SK-N-SH treated with all-trans-retinoic acid at 6 μM for 48 hours (cell line): ENCODE data around the gene LIMD2.

Experiments
- ATAC-seq: fragments of 200-7000 bp; cut with Tn5 transposase; 3 replicates; pipeline ENCODE4 v1.9.1; 2020; ENCODE audit warnings: mild to moderate bottlenecking, moderate library complexity
- ARNTL ChIP-seq: fragments of 450-650 bp; formaldehyde crosslinking; IDR thresholded peaks from 2 replicates; pipeline ENCODE4 v1.5.0; 2020; ENCODE audit warnings: low read depth, mild to moderate bottlenecking, moderate library complexity, borderline replicate concordance
- BACH2 ChIP-seq: fragments of 250-450 bp; sonication (Bioruptor Pico); IDR thresholded peaks from 2 replicates; pipeline ENCODE4 v1.9.0; 2021; ENCODE audit warnings: mild to moderate bottlenecking, borderline replicate concordance
- ESRRG ChIP-seq: fragments of 250-450 bp; sonication (Bioruptor Pico); IDR thresholded peaks from 2 replicates; pipeline ENCODE4 v1.6.1; 2021; ENCODE audit warnings: mild to moderate bottlenecking
- ISL1 ChIP-seq: fragments of 250-450 bp; sonication (Bioruptor Pico); IDR thresholded peaks from 2 replicates; pipeline ENCODE4 v2.1.2; 2022; ENCODE audit warnings: mild to moderate bottlenecking, moderate library complexity
- PPARA ChIP-seq: fragments of 250-450 bp; sonication (Bioruptor Pico); IDR thresholded peaks from 2 replicates; pipeline ENCODE4 v1.5.0; 2020; ENCODE audit warnings: mild to moderate bottlenecking, borderline replicate concordance
- RARB ChIP-seq: fragments of 250-450 bp; sonication (Bioruptor Pico); IDR thresholded peaks from 2 replicates; pipeline ENCODE4 v1.8.0; 2021; ENCODE audit warnings: mild to moderate bottlenecking, moderate library complexity
- SNAI2 ChIP-seq: fragments of 250-450 bp; sonication (Bioruptor Pico); IDR thresholded peaks from 2 replicates; pipeline ENCODE4 v1.5.0; 2020; ENCODE audit warnings: mild to moderate bottlenecking, moderate library complexity
- TCF4 ChIP-seq: fragments of 250-450 bp; sonication (Bioruptor Pico); IDR thresholded peaks from 2 replicates; pipeline ENCODE4 v1.8.0; 2021; ENCODE audit warnings: mild to moderate bottlenecking, moderate library complexity, borderline replicate concordance
- ZFP3 ChIP-seq: fragments of 250-450 bp; sonication (Bioruptor Pico); IDR thresholded peaks from 2 replicates; pipeline ENCODE4 v1.5.0; 2020; ENCODE audit warnings: mild to moderate bottlenecking, moderate library complexity
- ZFP30 ChIP-seq: fragments of 450-650 bp; formaldehyde crosslinking; IDR thresholded peaks from 2 replicates; pipeline ENCODE4 v1.5.0; 2022; ENCODE audit warnings: mild to moderate bottlenecking, moderate library complexity
- ZNF565 ChIP-seq: fragments of 450-650 bp; formaldehyde crosslinking; conservative IDR thresholded peaks from 2 replicates; pipeline ENCODE4 v1.5.0; 2020; ENCODE audit warnings: low read depth, mild to moderate bottlenecking, moderate library complexity
- ZNF70 ChIP-seq: fragments of 450-650 bp; formaldehyde crosslinking; IDR thresholded peaks from 2 replicates; pipeline ENCODE4 v1.5.0; 2020; ENCODE audit warnings: mild to moderate bottlenecking, moderate library complexity
- TF ChIP-seq, protein P1 (sequence below): fragments of 250-450 bp; sonication (Bioruptor Pico); IDR thresholded peaks from 2 replicates; pipeline ENCODE4 v1.5.1; 2020; ENCODE audit warnings: low read depth, mild to moderate bottlenecking, moderate library complexity
- TF ChIP-seq, protein P2 (sequence below): fragments of 250-450 bp; sonication (Bioruptor Pico); IDR thresholded peaks from 2 replicates; pipeline ENCODE4 v1.8.0; 2020; ENCODE audit warnings: mild to moderate bottlenecking, moderate library complexity, borderline replicate concordance
- TF ChIP-seq, protein P3 (sequence below): fragments of 250-450 bp; sonication (Bioruptor Pico); IDR thresholded peaks from 2 replicates; pipeline ENCODE4 v1.5.0; 2020; ENCODE audit warnings: mild to moderate bottlenecking, moderate library complexity
- TF ChIP-seq, protein P4 (sequence below): fragments of 250-450 bp; sonication (Bioruptor Pico); IDR thresholded peaks from 2 replicates; pipeline ENCODE4 v1.8.0; 2021; ENCODE audit warnings: low read depth, mild to moderate bottlenecking, moderate library complexity, borderline replicate concordance
- TF ChIP-seq, protein P5 (sequence below): fragments of 250-450 bp; sonication (Bioruptor Pico); IDR thresholded peaks from 2 replicates; pipeline ENCODE4 v1.5.1; 2021; ENCODE audit warnings: mild to moderate bottlenecking, moderate library complexity

Gene LIMD2

DNA sequence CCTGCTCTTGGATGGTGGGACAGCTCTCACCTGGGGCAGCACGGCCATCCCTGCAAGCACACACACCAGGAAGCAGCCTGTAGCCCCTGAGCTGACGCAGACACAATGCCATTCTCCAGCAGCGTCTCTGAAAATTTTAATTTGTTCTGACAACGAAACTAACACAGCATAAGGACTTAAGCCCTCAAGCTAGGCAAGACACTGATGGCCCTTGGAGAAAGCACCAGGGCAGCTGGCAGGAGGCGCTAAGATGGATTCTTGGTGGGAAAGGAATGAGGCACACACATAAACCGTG lies 2.7 kb upstream of the LIMD2 start:
- no peak for ATAC-seq
- TF ChIP-seq, protein P1, sequence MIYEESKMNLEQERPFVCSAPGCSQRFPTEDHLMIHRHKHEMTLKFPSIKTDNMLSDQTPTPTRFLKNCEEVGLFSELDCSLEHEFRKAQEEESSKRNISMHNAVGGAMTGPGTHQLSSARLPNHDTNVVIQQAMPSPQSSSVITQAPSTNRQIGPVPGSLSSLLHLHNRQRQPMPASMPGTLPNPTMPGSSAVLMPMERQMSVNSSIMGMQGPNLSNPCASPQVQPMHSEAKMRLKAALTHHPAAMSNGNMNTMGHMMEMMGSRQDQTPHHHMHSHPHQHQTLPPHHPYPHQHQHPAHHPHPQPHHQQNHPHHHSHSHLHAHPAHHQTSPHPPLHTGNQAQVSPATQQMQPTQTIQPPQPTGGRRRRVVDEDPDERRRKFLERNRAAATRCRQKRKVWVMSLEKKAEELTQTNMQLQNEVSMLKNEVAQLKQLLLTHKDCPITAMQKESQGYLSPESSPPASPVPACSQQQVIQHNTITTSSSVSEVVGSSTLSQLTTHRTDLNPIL, result no peak
- TF ChIP-seq RARB (CRISPR knock-in tag) (no peak), ESRRG (CRISPR knock-in tag) (no peak)
- TF ChIP-seq, protein P2, sequence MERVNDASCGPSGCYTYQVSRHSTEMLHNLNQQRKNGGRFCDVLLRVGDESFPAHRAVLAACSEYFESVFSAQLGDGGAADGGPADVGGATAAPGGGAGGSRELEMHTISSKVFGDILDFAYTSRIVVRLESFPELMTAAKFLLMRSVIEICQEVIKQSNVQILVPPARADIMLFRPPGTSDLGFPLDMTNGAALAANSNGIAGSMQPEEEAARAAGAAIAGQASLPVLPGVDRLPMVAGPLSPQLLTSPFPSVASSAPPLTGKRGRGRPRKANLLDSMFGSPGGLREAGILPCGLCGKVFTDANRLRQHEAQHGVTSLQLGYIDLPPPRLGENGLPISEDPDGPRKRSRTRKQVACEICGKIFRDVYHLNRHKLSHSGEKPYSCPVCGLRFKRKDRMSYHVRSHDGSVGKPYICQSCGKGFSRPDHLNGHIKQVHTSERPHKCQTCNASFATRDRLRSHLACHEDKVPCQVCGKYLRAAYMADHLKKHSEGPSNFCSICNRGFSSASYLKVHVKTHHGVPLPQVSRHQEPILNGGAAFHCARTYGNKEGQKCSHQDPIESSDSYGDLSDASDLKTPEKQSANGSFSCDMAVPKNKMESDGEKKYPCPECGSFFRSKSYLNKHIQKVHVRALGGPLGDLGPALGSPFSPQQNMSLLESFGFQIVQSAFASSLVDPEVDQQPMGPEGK (CRISPR knock-in tag), result no peak

DNA sequence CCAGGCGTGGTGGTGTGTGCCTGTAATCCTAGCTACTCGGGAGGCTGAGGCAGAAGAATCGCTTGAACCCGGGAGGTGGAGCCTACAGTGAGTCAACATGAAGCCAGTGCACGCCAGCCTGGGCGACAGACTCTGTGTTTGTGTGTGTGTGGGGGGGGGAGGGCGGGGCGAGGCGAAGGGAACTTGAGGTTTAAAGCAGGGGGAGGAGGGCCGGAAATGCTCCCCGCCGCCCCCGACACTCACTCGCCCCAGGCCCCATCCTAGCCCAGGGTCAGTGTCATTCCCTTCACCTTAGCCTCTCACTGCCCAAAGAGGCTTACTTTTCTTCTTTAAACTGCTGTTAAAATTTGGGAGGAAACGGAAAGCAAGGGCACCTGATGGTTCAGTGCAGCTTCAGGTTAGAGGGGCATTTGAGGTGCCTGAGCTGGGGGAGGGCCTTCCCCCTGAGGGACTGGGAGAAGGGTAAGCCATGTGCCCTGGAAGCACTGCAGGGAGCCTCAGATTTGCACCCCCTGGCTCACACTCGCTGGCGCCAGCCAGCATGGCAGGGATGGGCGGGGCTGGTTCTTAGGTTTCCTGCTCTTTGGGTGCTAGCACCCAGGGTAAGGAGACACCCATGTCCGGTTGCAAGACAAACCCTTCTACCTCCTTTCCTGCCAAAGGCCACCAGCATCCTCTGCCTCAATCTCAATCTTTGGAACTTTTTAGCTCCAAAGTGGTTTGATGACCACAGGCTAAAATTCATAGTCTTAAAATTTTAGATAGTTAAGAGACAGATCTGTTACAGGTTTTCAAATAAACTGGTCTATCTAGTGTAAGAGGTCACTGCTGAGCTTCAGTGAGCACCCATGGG lies 2.2 kb upstream of the LIMD2 start:
- TF ChIP-seq, protein P3, sequence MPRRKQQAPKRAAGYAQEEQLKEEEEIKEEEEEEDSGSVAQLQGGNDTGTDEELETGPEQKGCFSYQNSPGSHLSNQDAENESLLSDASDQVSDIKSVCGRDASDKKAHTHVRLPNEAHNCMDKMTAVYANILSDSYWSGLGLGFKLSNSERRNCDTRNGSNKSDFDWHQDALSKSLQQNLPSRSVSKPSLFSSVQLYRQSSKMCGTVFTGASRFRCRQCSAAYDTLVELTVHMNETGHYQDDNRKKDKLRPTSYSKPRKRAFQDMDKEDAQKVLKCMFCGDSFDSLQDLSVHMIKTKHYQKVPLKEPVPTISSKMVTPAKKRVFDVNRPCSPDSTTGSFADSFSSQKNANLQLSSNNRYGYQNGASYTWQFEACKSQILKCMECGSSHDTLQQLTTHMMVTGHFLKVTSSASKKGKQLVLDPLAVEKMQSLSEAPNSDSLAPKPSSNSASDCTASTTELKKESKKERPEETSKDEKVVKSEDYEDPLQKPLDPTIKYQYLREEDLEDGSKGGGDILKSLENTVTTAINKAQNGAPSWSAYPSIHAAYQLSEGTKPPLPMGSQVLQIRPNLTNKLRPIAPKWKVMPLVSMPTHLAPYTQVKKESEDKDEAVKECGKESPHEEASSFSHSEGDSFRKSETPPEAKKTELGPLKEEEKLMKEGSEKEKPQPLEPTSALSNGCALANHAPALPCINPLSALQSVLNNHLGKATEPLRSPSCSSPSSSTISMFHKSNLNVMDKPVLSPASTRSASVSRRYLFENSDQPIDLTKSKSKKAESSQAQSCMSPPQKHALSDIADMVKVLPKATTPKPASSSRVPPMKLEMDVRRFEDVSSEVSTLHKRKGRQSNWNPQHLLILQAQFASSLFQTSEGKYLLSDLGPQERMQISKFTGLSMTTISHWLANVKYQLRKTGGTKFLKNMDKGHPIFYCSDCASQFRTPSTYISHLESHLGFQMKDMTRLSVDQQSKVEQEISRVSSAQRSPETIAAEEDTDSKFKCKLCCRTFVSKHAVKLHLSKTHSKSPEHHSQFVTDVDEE (CRISPR knock-in tag), result no peak
- TF ChIP-seq, protein P1, result no peak
- no peak for TF ChIP-seq BACH2
- no peak for TF ChIP-seq ARNTL
- TF ChIP-seq, protein P4, sequence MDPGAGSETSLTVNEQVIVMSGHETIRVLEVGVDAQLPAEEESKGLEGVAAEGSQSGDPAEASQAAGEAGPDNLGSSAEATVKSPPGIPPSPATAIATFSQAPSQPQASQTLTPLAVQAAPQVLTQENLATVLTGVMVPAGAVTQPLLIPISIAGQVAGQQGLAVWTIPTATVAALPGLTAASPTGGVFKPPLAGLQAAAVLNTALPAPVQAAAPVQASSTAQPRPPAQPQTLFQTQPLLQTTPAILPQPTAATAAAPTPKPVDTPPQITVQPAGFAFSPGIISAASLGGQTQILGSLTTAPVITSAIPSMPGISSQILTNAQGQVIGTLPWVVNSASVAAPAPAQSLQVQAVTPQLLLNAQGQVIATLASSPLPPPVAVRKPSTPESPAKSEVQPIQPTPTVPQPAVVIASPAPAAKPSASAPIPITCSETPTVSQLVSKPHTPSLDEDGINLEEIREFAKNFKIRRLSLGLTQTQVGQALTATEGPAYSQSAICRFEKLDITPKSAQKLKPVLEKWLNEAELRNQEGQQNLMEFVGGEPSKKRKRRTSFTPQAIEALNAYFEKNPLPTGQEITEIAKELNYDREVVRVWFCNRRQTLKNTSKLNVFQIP, result no peak
- no peak for TF ChIP-seq ZFP3 (CRISPR knock-in tag)
- TF ChIP-seq PPARA (CRISPR knock-in tag), result no peak
- TF ChIP-seq, protein P5, sequence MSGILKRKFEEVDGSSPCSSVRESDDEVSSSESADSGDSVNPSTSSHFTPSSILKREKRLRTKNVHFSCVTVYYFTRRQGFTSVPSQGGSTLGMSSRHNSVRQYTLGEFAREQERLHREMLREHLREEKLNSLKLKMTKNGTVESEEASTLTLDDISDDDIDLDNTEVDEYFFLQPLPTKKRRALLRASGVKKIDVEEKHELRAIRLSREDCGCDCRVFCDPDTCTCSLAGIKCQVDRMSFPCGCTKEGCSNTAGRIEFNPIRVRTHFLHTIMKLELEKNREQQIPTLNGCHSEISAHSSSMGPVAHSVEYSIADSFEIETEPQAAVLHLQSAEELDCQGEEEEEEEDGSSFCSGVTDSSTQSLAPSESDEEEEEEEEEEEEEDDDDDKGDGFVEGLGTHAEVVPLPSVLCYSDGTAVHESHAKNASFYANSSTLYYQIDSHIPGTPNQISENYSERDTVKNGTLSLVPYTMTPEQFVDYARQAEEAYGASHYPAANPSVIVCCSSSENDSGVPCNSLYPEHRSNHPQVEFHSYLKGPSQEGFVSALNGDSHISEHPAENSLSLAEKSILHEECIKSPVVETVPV (CRISPR knock-in tag), result no peak
- TF ChIP-seq SNAI2 (CRISPR knock-in tag), result no peak
- no peak for TF ChIP-seq ZNF70 (CRISPR knock-in tag)
- TF ChIP-seq ZFP30 (CRISPR knock-in tag), result no peak
- no peak for TF ChIP-seq TCF4 (CRISPR knock-in tag)
- TF ChIP-seq, protein P2 (CRISPR knock-in tag), result no peak
- TF ChIP-seq ISL1, result no peak
- ATAC-seq, result no peak

DNA sequence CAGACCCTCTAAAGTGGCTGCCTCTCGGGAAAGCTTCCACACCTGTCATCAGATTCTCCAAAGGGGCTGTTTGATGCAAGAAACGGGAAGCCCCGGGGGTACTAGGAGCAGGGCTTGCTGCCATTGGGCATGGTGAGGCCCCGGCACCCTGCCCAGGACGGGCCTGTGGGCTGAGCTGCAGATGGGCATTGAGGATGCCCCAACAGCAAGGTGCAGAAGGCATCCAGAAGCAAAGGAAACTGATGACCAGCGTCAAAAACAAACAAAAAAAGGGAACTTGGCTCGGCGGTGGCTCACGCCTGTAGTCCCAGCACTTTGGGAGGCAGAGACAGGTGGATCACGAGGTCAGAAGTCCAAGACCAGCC lies 1.5 kb upstream of the LIMD2 start:
- no peak for ATAC-seq
- TF ChIP-seq, protein P5 (CRISPR knock-in tag), result no peak
- TF ChIP-seq RARB (CRISPR knock-in tag), result no peak
- TF ChIP-seq, protein P3 (CRISPR knock-in tag), result no peak
- TF ChIP-seq, protein P1, result no peak
- no peak for TF ChIP-seq ESRRG (CRISPR knock-in tag)
- TF ChIP-seq ZNF565 (CRISPR knock-in tag), result no peak
- no peak for TF ChIP-seq ISL1
- no peak for TF ChIP-seq ARNTL
